IMR-90 (cell line): ENCODE results near the gene DTNA.

Experiments used
- BHLHE40 ChIP-seq: fragments of 150-350 bp; IDR thresholded peaks from 2 replicates; pipeline ENCODE4 v1.6.1; 2016; ENCODE audit warnings: mild to moderate bottlenecking, low read depth, low read length
- CEBPB ChIP-seq: IDR thresholded peaks from 2 replicates; pipeline ENCODE4 v1.6.1; 2012; ENCODE audit warnings: low read depth, low read length, improper control_type of control experiment
- CTCF ChIP-seq: conservative IDR thresholded peaks from 2 replicates; pipeline ENCODE4 v1.5.1; 2012; ENCODE audit warnings: mild to moderate bottlenecking, low read depth, low read length, improper control_type of control experiment
- FOS ChIP-seq: fragments of 150-350 bp; IDR thresholded peaks from 2 replicates; pipeline ENCODE4 v1.6.1; 2016; ENCODE audit warnings: low read depth, low read length
- MAFK ChIP-seq: IDR thresholded peaks from 2 replicates; pipeline ENCODE4 v1.6.1; 2012; ENCODE audit warnings: low read depth, low read length, improper control_type of control experiment
- POLR2A ChIP-seq: IDR thresholded peaks from 2 replicates; pipeline ENCODE4 v1.6.1; 2012; ENCODE audit warnings: mild to moderate bottlenecking, low read depth, low read length

- TF ChIP-seq POLR2A: no peak
- no peak for TF ChIP-seq MAFK
- no peak for TF ChIP-seq FOS
- TF ChIP-seq CTCF: no peak
- no peak for TF ChIP-seq CEBPB
- TF ChIP-seq BHLHE40: no peak
Measured at GRCh38 chr18:34835466-34835865, 125.4 kb downstream of the DTNA start.
